ENCODE measurements around the gene CACNA1H. TPM values are rescaled to one million over a fixed set of nuclear protein-coding genes. Genes with fewer than 3 reads are reported as not detected.

Gene CACNA1H
- total RNA-seq, 1 experiment from 2014 or later = 31.1 TPM

DNA sequence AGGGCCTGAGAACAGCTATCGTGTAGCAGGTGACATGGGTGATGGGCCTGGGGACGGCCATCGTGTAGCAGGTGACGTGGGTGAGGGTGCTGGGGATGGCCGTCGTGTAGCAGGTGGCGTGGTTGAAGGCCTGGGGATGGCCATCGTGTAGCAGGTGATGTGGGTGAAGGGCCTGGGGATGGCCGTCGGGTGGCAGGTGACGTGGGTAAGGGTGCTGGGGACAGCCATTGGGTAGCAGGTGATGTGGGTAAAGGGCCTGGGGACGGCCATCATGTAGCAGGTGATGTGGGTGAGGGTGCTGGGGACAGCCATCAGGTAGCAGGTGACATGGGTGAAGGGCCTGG lies 118.4 kb downstream of the CACNA1H start:
- intact Hi-C loops (cut with micrococcal nuclease; ENCODE audit: unreplicated experiment) = no loop called here

More for the DNA sequence above, 118.4 kb downstream of the CACNA1H start:
- no peaks in the 10 kb centered on the region for H3K27me3 ChIP-seq (ENCODE audit: control insufficient read depth, insufficient read depth, low read length)
- H3K4me3 ChIP-seq (ENCODE audit: low read depth in 2 of 2, low read length in 2 of 2) = no peak overlapping the region
- no peak for ATAC-seq
- no peaks in the 10 kb centered on the region for H3K36me3 ChIP-seq (ENCODE audit: control insufficient read depth, insufficient read depth, low read length)
- H3K27ac ChIP-seq (ENCODE audit: low read length) = no peak overlapping the region
- no peaks in the 10 kb centered on the region for H3K4me1 ChIP-seq (ENCODE audit: control insufficient read depth, insufficient read depth, low read length)
- ChIA-PET CTCF (no interaction called here), POLR2A (interaction anchor here (0.9 kb wide), 1 partner anchor 28 kb away, joined by 3 read pairs; no protein-coding TSS in a partner anchor)
- TF ChIP-seq, protein P1, sequence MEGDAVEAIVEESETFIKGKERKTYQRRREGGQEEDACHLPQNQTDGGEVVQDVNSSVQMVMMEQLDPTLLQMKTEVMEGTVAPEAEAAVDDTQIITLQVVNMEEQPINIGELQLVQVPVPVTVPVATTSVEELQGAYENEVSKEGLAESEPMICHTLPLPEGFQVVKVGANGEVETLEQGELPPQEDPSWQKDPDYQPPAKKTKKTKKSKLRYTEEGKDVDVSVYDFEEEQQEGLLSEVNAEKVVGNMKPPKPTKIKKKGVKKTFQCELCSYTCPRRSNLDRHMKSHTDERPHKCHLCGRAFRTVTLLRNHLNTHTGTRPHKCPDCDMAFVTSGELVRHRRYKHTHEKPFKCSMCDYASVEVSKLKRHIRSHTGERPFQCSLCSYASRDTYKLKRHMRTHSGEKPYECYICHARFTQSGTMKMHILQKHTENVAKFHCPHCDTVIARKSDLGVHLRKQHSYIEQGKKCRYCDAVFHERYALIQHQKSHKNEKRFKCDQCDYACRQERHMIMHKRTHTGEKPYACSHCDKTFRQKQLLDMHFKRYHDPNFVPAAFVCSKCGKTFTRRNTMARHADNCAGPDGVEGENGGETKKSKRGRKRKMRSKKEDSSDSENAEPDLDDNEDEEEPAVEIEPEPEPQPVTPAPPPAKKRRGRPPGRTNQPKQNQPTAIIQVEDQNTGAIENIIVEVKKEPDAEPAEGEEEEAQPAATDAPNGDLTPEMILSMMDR (IDR thresholded peaks at IDR 0.05) = no peak
- TF ChIP-seq POLR2AphosphoS5 (IDR thresholded peaks at IDR 0.05; ENCODE audit: low read depth, low read length) (no peak), SIN3A (IDR thresholded peaks at IDR 0.05; ENCODE audit: borderline replicate concordance, insufficient read depth, low read depth, low read length) (no peak), TCF7L2 (IDR thresholded peaks at IDR 0.05; ENCODE audit: low read depth, low read length) (no peak)
- TF ChIP-seq, protein P2, sequence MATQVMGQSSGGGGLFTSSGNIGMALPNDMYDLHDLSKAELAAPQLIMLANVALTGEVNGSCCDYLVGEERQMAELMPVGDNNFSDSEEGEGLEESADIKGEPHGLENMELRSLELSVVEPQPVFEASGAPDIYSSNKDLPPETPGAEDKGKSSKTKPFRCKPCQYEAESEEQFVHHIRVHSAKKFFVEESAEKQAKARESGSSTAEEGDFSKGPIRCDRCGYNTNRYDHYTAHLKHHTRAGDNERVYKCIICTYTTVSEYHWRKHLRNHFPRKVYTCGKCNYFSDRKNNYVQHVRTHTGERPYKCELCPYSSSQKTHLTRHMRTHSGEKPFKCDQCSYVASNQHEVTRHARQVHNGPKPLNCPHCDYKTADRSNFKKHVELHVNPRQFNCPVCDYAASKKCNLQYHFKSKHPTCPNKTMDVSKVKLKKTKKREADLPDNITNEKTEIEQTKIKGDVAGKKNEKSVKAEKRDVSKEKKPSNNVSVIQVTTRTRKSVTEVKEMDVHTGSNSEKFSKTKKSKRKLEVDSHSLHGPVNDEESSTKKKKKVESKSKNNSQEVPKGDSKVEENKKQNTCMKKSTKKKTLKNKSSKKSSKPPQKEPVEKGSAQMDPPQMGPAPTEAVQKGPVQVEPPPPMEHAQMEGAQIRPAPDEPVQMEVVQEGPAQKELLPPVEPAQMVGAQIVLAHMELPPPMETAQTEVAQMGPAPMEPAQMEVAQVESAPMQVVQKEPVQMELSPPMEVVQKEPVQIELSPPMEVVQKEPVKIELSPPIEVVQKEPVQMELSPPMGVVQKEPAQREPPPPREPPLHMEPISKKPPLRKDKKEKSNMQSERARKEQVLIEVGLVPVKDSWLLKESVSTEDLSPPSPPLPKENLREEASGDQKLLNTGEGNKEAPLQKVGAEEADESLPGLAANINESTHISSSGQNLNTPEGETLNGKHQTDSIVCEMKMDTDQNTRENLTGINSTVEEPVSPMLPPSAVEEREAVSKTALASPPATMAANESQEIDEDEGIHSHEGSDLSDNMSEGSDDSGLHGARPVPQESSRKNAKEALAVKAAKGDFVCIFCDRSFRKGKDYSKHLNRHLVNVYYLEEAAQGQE (IDR thresholded peaks at IDR 0.05; ENCODE audit: insufficient read depth in 1 of 2, low read depth in 2 of 2, low read length in 1 of 2) = no peak
- in situ Hi-C loops (cut with HindIII; ENCODE audit: low pct_unique_long_range_greater_than_20kb, low sequenced_read_pairs) = no loop called here
- H3K9me3 ChIP-seq (ENCODE audit: control insufficient read depth, insufficient read depth, low read depth, low read length) = no peaks in the 10 kb centered on the region
- no TSS peak for BruUV-seq (replicated peaks)
- no peak for DNase-seq (ENCODE audit: low read depth, low spot score)

Other genes starting within 250 kb of the CACNA1H start
- 24.3 TPM for gene LMF1, start 182.1 kb upstream of the CACNA1H start, total RNA-seq (2021; ENCODE audit: unreplicated experiment)
- gene SOX8, start 171.3 kb upstream of the CACNA1H start, total RNA-seq (2021; ENCODE audit: unreplicated experiment) = 1.8 TPM
- 2.8 TPM for gene SSTR5, start 80.4 kb upstream of the CACNA1H start, total RNA-seq (2021; ENCODE audit: unreplicated experiment)
- gene C1QTNF8, start 56.9 kb upstream of the CACNA1H start, total RNA-seq (2021; ENCODE audit: unreplicated experiment) = 0.39 TPM
- gene TPSG1, start 72.2 kb downstream of the CACNA1H start, total RNA-seq (2021; ENCODE audit: unreplicated experiment) = 4.6 TPM
- 0.57 TPM for gene TPSB2, start 77.1 kb downstream of the CACNA1H start, total RNA-seq (2021; ENCODE audit: unreplicated experiment)
- gene TPSAB1, start 87.6 kb downstream of the CACNA1H start, total RNA-seq (2021; ENCODE audit: unreplicated experiment) = not detected
- 0.26 TPM for gene TPSD1, start 103.0 kb downstream of the CACNA1H start, total RNA-seq (2021; ENCODE audit: unreplicated experiment)
- 198 TPM for gene UBE2I, start 156.5 kb downstream of the CACNA1H start, total RNA-seq (2021; ENCODE audit: unreplicated experiment)
- gene BAIAP3, start 180.5 kb downstream of the CACNA1H start, total RNA-seq (2021; ENCODE audit: unreplicated experiment) = 9.4 TPM
- gene TSR3, start 198.8 kb downstream of the CACNA1H start, total RNA-seq (2021; ENCODE audit: unreplicated experiment) = 89.7 TPM
- 62.5 TPM for gene GNPTG, start 198.8 kb downstream of the CACNA1H start, total RNA-seq (2021; ENCODE audit: unreplicated experiment)